ENCODE data around the gene ZSCAN5A. TPM values are rescaled to one million over a fixed set of nuclear protein-coding genes. Genes with fewer than 3 reads are reported as not detected.
A peak's percentile ranks its signal among the peaks of the same experiment; 100 is the strongest.

ZSCAN5A gene
- total and polyA plus RNA-seq, 2 of the 13 experiments (the other 11 are each of a cell fraction or from before 2014, with no cell fraction given) = 9.5 to 17.8 TPM

DNA sequence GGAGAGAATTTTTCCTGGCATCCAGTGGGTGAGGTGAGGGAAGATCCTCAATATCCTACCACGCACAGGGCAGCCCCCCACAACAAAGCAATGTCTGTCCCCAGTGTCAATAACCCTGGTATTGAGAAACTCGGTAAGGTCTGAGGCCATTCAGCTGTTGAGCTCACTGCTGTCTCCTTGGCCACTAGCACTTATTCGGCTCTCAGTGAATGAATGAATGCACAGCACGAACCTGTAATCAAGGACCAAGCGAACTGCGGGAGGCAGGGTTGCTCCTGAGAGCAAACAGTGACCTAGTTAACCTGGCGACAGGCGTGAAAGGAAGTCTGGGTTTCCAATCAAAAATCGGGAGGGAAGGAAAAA is 640 bp downstream of the ZSCAN5A start (continued):
- TF ChIP-seq ZSCAN31 (CRISPR knock-in tag; IDR thresholded peaks at IDR 0.05; ENCODE audit: low read depth) = no peak
- TF ChIP-seq ZNF138 (CRISPR knock-in tag; IDR thresholded peaks at IDR 0.05; ENCODE audit: low read depth) = no peak
- no peak for TF ChIP-seq GTF2F1 (IDR thresholded peaks at IDR 0.05; ENCODE audit: low read length)
- no peak for TF ChIP-seq ARNT (IDR thresholded peaks at IDR 0.05)
- 0 out of 2 replicates have a peak, but pooled peaks have one; percentile 29 for TF ChIP-seq HDAC1 (CRISPR knock-in tag; IDR thresholded peaks at IDR 0.05)
- TF ChIP-seq ZNF331 (CRISPR knock-in tag; IDR thresholded peaks at IDR 0.05) = no peak
- TF ChIP-seq, protein P1, sequence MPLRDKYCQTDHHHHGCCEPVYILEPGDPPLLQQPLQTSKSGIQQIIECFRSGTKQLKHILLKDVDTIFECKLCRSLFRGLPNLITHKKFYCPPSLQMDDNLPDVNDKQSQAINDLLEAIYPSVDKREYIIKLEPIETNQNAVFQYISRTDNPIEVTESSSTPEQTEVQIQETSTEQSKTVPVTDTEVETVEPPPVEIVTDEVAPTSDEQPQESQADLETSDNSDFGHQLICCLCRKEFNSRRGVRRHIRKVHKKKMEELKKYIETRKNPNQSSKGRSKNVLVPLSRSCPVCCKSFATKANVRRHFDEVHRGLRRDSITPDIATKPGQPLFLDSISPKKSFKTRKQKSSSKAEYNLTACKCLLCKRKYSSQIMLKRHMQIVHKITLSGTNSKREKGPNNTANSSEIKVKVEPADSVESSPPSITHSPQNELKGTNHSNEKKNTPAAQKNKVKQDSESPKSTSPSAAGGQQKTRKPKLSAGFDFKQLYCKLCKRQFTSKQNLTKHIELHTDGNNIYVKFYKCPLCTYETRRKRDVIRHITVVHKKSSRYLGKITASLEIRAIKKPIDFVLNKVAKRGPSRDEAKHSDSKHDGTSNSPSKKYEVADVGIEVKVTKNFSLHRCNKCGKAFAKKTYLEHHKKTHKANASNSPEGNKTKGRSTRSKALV (CRISPR knock-in tag; IDR thresholded peaks at IDR 0.05) = no peak
- peak; percentile 81 for TF ChIP-seq FOXA3 (CRISPR knock-in tag; IDR thresholded peaks at IDR 0.05)
- TF ChIP-seq, protein P2, sequence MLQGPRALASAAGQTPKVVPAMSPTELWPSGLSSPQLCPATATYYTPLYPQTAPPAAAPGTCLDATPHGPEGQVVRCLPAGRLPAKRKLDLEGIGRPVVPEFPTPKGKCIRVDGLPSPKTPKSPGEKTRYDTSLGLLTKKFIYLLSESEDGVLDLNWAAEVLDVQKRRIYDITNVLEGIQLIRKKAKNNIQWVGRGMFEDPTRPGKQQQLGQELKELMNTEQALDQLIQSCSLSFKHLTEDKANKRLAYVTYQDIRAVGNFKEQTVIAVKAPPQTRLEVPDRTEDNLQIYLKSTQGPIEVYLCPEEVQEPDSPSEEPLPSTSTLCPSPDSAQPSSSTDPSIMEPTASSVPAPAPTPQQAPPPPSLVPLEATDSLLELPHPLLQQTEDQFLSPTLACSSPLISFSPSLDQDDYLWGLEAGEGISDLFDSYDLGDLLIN (CRISPR knock-in tag; IDR thresholded peaks at IDR 0.05; ENCODE audit: borderline replicate concordance) = no peak
- TF ChIP-seq MAFG (CRISPR knock-in tag; IDR thresholded peaks at IDR 0.05) = no peak
- TF ChIP-seq DPF2 (CRISPR knock-in tag; IDR thresholded peaks at IDR 0.05; ENCODE audit: borderline replicate concordance, low read depth) = 0 out of 2 replicates have a peak, but pooled peaks have one; percentile 24
- peak; percentile 47; the same call in 1 of the 2 replicates for TF ChIP-seq FOXK1 (CRISPR knock-in tag; IDR thresholded peaks at IDR 0.05; ENCODE audit: borderline replicate concordance, low read depth)
- TF ChIP-seq, protein P3, sequence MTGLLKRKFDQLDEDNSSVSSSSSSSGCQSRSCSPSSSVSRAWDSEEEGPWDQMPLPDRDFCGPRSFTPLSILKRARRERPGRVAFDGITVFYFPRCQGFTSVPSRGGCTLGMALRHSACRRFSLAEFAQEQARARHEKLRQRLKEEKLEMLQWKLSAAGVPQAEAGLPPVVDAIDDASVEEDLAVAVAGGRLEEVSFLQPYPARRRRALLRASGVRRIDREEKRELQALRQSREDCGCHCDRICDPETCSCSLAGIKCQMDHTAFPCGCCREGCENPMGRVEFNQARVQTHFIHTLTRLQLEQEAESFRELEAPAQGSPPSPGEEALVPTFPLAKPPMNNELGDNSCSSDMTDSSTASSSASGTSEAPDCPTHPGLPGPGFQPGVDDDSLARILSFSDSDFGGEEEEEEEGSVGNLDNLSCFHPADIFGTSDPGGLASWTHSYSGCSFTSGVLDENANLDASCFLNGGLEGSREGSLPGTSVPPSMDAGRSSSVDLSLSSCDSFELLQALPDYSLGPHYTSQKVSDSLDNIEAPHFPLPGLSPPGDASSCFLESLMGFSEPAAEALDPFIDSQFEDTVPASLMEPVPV (CRISPR knock-in tag; IDR thresholded peaks at IDR 0.05) = no peak
- no peak for TF ChIP-seq CCAR2 (optimal IDR thresholded peaks at IDR 0.05; ENCODE audit: low read depth, low read length)
- TF ChIP-seq ZMYM4 (CRISPR knock-in tag; IDR thresholded peaks at IDR 0.05) = peak; percentile 14; the same call in 1 of the 2 replicates
- TF ChIP-seq, protein P4, sequence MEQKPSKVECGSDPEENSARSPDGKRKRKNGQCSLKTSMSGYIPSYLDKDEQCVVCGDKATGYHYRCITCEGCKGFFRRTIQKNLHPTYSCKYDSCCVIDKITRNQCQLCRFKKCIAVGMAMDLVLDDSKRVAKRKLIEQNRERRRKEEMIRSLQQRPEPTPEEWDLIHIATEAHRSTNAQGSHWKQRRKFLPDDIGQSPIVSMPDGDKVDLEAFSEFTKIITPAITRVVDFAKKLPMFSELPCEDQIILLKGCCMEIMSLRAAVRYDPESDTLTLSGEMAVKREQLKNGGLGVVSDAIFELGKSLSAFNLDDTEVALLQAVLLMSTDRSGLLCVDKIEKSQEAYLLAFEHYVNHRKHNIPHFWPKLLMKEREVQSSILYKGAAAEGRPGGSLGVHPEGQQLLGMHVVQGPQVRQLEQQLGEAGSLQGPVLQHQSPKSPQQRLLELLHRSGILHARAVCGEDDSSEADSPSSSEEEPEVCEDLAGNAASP (CRISPR knock-in tag; IDR thresholded peaks at IDR 0.05; ENCODE audit: borderline replicate concordance) = 0 out of 2 replicates have a peak, but pooled peaks have one; percentile 9
- TF ChIP-seq, protein P5, sequence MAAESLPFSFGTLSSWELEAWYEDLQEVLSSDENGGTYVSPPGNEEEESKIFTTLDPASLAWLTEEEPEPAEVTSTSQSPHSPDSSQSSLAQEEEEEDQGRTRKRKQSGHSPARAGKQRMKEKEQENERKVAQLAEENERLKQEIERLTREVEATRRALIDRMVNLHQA (CRISPR knock-in tag; IDR thresholded peaks at IDR 0.05) = no peak
- 0 out of 2 replicates have a peak, but pooled peaks have one; percentile 7 for TF ChIP-seq ZNF543 (CRISPR knock-in tag; IDR thresholded peaks at IDR 0.05)
- TF ChIP-seq CHD4 (IDR thresholded peaks at IDR 0.05; ENCODE audit: borderline replicate concordance, low read length) = no peak
- no peak for TF ChIP-seq SMYD3 (CRISPR knock-in tag; IDR thresholded peaks at IDR 0.05)
- TF ChIP-seq, protein P6, sequence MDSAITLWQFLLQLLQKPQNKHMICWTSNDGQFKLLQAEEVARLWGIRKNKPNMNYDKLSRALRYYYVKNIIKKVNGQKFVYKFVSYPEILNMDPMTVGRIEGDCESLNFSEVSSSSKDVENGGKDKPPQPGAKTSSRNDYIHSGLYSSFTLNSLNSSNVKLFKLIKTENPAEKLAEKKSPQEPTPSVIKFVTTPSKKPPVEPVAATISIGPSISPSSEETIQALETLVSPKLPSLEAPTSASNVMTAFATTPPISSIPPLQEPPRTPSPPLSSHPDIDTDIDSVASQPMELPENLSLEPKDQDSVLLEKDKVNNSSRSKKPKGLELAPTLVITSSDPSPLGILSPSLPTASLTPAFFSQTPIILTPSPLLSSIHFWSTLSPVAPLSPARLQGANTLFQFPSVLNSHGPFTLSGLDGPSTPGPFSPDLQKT (CRISPR knock-in tag; IDR thresholded peaks at IDR 0.05; ENCODE audit: borderline replicate concordance) = no peak
- no peak; the same call in 1 of the 2 replicates for TF ChIP-seq KAT7 (CRISPR knock-in tag; IDR thresholded peaks at IDR 0.05; ENCODE audit: borderline replicate concordance)
- no peak for TF ChIP-seq CBFB (CRISPR knock-in tag; IDR thresholded peaks at IDR 0.05)
- peak; percentile 23; the same call in 1 of the 2 replicates for TF ChIP-seq ETV5 (CRISPR knock-in tag; IDR thresholded peaks at IDR 0.05; ENCODE audit: borderline replicate concordance)

All from HepG2 (cell line).